Measurements from ENCODE around the gene SIGLEC12. TPM values are rescaled to one million over a fixed set of nuclear protein-coding genes. Genes with fewer than 3 reads are reported as not detected.

SIGLEC12 gene
- total RNA-seq, 2 donors from 2014 or later = 1.0 to 1.6 TPM

DNA sequence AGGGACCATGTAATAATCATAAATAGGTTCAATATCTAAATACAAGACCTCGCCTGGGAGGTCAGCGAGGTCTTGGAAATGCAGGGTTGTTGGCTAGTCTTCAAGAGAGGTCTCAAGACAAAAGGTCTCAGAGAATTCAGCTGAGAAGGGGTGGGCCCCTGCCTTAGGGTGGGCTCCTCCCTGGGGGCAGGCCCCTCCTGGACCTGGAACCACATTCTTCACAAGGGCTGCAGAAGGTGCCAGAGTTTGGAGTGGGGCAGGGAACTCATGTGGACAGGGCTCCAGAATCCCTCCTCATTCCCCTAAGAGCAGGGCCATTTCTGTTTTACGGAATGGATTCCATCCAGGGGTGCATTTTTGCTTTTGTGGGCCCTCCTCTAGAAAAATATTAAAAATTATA, 13.1 kb downstream of the SIGLEC12 start:
- H3K4me1 Mint-ChIP-seq (ENCODE audit: low read depth) = peaks cover 26% of the 10 kb centered on the region
- DNase-seq (no peak), ATAC-seq (replicated peaks in 1 of 2) (no peak)
- H3K4me3 Mint-ChIP-seq = no peak overlapping the region
- peaks cover 3 to 8% of the 10 kb centered on the region in 2 donors for H3K9me3 Mint-ChIP-seq
- peaks cover 39% of the 10 kb centered on the region for H3K27me3 Mint-ChIP-seq (ENCODE audit: low read depth)
- no peak overlapping the region for H3K27ac Mint-ChIP-seq
- peaks cover 2 to 4% of the 10 kb centered on the region in 2 donors for H3K36me3 Mint-ChIP-seq (ENCODE audit: insufficient read depth in 2 of 2)

DNA sequence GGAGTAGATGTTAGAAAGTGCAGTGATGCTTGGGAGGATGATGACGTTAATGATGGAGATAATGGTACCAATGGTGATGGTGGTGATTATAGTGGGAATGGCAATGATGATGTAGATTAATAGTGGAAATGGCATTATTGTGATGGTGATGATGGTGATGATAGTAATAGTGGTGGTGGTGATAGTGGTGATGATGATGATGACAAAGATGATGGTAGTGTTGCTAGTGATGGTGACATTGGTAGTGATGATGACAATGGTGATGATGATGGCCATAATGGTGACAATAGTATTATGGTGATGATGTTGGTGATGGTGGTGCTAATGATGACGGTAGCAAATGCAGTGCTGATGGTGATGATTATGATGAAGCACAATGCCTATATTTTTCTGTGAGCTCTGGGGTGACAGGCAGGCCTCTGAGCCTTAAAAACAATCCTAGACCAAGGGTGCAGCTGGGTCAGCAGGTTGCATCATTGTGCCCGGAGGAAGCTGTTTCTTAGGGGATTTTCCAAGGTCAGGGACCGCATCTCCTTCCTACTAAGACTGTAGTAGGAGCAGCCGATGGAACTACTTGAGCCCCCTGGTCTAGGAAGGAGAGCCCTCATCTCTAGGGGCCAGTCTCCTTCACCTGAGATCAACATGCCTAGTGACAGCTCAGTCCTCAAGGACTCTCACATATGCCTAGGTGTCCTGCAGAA, 15.5 kb downstream of the SIGLEC12 start:
- no peak overlapping the region for H3K27ac Mint-ChIP-seq
- peaks cover 20% of the 10 kb centered on the region for H3K4me1 Mint-ChIP-seq (ENCODE audit: low read depth)
- peaks cover 43% of the 10 kb centered on the region for H3K27me3 Mint-ChIP-seq (ENCODE audit: low read depth)
- peaks cover 3 to 6% of the 10 kb centered on the region in 2 donors for H3K9me3 Mint-ChIP-seq
- H3K4me3 Mint-ChIP-seq = no peak overlapping the region
- ATAC-seq (replicated peaks in 1 of 2) (no peak), DNase-seq (no peak)
- peaks cover under 1 to 4% of the 10 kb centered on the region in 2 donors for H3K36me3 Mint-ChIP-seq (ENCODE audit: insufficient read depth in 2 of 2)

DNA sequence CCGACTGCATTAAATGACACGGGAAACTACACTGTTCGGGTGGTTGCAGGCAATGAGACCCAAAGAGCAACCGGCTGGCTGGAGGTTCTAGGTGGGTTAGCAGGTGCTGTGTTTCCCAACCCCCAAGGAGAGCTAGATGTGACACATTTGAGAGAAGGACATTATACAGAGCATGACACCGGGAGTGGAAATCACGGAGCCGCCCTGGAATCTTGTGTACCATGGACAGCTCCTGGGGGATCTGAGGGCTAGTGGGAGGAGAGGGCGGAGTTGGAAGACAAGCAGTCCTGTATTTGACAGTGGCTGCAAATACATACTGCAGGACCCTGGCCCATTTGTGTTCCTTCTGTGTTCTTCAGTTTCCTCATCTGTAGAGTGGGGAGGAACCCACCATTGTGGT, 21.0 kb downstream of the SIGLEC12 start:
- Mint-ChIP-seq H3K4me3 (no peak overlapping the region), H3K36me3 (ENCODE audit: insufficient read depth in 2 of 2) (no peaks in the 10 kb centered on the region), H3K27ac (no peak overlapping the region), H3K4me1 (ENCODE audit: low read depth) (peaks cover 25% of the 10 kb centered on the region), H3K9me3 (peaks cover 0 to 2% of the 10 kb centered on the region in 2 donors), H3K27me3 (ENCODE audit: low read depth) (peaks cover 44% of the 10 kb centered on the region)
- DNase-seq = no peak
- ATAC-seq (replicated peaks in 1 of 2) = no peak

DNA sequence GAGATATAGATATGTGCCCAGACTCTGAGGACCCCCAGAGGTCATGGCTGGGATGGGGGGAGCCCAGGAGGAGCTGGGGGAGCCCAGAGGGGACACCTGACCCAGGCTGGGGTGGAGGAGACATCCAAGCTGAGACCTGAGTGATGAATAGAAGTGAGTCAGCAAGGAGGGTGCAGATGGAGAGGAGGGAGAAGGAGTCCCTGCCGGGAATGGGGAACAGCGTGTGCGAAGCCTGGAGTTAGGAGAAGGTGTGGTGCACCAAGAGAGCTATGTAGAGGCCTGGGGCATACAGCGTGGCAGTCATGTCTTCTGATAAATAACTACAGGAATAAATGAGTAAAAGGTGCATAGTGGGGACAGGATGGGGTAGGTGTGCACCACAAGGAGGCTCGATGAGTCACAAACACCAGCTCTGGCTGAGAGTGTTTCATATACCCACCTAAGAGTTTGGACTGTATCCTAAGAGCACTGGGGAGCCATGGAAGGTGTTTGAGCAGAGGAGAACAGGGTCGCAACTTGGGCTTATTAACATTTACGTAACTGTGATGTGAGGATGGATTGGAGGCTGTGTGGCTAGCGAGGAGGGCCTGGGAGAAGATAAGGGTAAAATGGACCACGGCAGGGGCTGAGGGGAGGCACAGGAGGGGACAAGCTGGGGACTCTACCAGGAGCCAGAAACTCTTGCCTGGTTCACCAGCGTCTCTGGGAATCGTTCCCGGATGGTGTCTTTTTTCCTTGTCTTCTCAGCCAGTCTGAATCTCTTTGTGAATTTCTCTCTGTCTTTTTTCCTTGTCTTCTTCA, 21.9 kb downstream of the SIGLEC12 start:
- H3K4me3 Mint-ChIP-seq = peak overlapping the region; percentile 5 to 25
- H3K9me3 Mint-ChIP-seq = peaks cover 0 to 2% of the 10 kb centered on the region in 2 donors
- H3K36me3 Mint-ChIP-seq (ENCODE audit: insufficient read depth in 2 of 2) = no peaks in the 10 kb centered on the region
- DNase-seq (peak; percentile 45 to 70), ATAC-seq (replicated peaks in 1 of 2) (peak; percentile 99)
- peaks cover 38% of the 10 kb centered on the region for H3K27me3 Mint-ChIP-seq (ENCODE audit: low read depth)
- peaks cover 27% of the 10 kb centered on the region for H3K4me1 Mint-ChIP-seq (ENCODE audit: low read depth)
- H3K27ac Mint-ChIP-seq = no peak overlapping the region

DNA sequence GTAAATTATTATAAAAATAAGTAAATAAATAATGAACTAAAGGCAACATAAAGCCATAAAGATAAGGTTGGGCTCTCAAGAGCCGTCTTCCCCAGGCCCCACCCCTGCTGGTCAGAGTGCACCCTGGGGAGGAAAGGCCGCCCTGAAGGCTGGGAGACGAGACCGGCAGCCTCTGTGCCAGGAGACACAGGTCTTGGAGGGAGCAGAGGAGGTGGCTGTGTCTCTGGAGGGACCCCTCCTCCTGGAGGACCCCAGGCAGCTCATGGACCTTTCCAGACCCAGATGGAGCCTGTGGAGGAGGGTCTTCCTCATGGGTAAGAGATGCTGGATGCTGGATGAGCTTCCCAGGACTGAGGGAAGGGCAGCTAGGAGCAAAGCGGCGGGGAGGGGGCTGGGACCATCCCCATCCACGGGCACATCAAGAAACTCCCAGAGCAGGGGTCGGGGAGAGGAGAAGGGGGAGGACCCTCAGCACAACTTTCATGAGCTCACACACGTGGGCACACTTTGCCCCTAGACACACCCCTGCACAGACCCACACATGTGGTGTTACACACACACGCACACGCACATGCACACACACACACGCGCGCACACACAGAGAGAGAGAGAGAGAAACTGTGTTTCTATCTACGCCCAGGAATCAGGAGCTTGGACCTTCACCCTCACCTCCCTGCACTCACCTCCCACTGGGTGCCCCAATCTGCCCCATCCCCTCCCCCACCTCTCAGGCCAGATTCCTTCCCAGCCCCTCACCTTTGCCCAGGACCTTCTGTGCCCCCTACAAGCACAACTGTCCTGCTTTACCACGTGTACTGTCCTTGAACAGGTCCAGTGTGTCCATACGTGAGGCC, 23.0 kb downstream of the SIGLEC12 start, which contains the start of gene CEACAM18:
Gene CEACAM18 (plus strand): TSS at position 159 of the 854 bp plus-strand sequence.
- H3K9me3 Mint-ChIP-seq = peaks cover 0 to 2% of the 10 kb centered on the region in 2 donors
- peaks cover 34% of the 10 kb centered on the region for H3K4me1 Mint-ChIP-seq (ENCODE audit: low read depth)
- peak within 1 kb of the TSS; percentile 5 to 25 for H3K4me3 Mint-ChIP-seq
- no peaks in the 10 kb centered on the region for H3K36me3 Mint-ChIP-seq (ENCODE audit: insufficient read depth in 2 of 2)
- ATAC-seq (replicated peaks in 1 of 2) = no peak
- H3K27me3 Mint-ChIP-seq (ENCODE audit: low read depth) = peaks cover 36% of the 10 kb centered on the region
- no peak for DNase-seq
- no peak within 1 kb of the TSS for H3K27ac Mint-ChIP-seq

DNA sequence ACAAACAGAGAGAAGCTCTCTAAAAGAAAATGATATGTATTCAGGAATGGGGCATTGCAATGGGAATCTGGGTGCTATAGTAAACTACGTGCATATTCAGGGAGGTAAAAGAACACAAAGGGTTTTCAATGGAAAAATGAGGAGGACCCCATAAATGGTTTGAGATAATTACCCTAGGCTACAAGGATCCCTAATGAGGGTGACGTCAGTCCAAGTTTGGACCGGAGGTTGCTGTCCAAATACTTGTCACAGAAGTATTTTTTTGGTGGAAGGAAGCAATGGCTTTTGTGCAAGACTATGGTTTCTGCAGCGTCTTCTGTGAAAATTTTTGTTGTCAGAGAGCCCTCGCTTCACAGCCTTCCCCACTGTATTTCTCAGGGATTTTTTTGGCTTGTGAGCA, 24.3 kb downstream of the SIGLEC12 start:
- DNase-seq (no peak), ATAC-seq (replicated peaks in 1 of 2) (no peak)
- Mint-ChIP-seq H3K4me1 (ENCODE audit: low read depth) (peaks cover 47% of the 10 kb centered on the region), H3K9me3 (peaks cover 0 to 2% of the 10 kb centered on the region in 2 donors), H3K27ac (no peak overlapping the region), H3K27me3 (ENCODE audit: low read depth) (peaks cover 28% of the 10 kb centered on the region), H3K36me3 (ENCODE audit: insufficient read depth in 2 of 2) (no peaks in the 10 kb centered on the region), H3K4me3 (no peak overlapping the region)

DNA sequence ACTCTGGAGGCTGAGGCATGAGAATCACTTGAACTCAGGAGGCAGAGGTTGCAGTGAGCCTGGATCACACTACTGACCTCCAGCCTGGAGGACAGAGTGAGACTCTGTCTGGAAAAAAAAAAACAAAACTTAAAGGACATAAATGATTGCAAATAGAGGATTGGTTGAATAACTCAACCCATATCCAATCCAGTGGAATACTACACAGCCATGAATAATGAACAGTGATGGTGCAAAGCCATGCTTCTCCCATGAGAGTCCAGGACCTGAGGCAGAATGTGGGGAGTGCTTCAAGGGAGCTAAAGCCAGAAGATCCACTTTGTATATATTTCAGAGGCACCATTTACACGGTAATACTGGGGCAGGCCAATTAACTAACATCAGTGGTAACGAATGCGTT, 25.4 kb downstream of the SIGLEC12 start:
- DNase-seq (no peak), ATAC-seq (replicated peaks in 1 of 2) (no peak)
- Mint-ChIP-seq H3K27me3 (ENCODE audit: low read depth) (peaks cover 16% of the 10 kb centered on the region), H3K9me3 (peaks cover 0 to 2% of the 10 kb centered on the region in 2 donors), H3K27ac (no peak overlapping the region), H3K36me3 (ENCODE audit: insufficient read depth in 2 of 2) (no peaks in the 10 kb centered on the region), H3K4me1 (ENCODE audit: low read depth) (peaks cover 54% of the 10 kb centered on the region), H3K4me3 (no peak overlapping the region)

DNA sequence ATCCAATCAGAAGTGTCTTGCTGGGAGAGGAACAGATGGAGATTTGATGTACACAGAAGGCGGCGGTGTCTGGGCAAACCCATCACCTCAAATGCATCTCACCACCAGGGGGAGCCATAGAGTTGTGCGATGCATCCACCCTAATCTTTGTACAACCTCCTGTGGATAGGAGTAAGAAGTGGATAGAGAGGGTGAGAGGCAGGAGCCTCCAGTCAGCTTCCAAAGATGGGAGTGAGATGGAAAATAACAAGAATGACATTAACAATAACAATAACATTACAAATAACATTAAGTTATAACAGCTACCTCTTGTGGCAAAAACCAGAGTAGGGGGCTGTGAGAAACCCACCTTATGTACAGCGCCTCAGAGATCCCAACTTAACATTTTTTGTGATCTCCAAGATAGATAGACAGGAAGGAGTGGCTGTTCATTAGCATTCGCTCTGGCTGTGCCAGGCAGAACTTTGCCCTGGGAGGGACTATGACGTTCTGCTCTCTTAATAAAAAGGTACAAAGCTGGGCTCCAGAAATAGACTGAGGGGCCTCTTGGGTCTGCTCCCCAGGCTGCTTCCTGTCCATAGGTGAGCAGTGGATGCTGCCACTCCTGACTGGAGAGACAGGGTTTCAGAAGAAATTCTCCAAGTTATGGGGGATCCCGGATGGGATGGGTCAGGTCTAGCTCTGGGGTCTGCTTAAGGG, 28.4 kb downstream of the SIGLEC12 start:
- Mint-ChIP-seq H3K9me3 (no peaks in the 10 kb centered on the region), H3K36me3 (ENCODE audit: insufficient read depth in 2 of 2) (no peaks in the 10 kb centered on the region), H3K27me3 (ENCODE audit: low read depth) (peaks cover 9% of the 10 kb centered on the region), H3K4me3 (peak overlapping the region; percentile 34 to 46), H3K27ac (peak overlapping the region; percentile 1), H3K4me1 (ENCODE audit: low read depth) (peaks cover 33% of the 10 kb centered on the region)
- ATAC-seq (replicated peaks in 1 of 2) = peak; percentile 89
- peak; percentile 87 to 91 for DNase-seq

DNA sequence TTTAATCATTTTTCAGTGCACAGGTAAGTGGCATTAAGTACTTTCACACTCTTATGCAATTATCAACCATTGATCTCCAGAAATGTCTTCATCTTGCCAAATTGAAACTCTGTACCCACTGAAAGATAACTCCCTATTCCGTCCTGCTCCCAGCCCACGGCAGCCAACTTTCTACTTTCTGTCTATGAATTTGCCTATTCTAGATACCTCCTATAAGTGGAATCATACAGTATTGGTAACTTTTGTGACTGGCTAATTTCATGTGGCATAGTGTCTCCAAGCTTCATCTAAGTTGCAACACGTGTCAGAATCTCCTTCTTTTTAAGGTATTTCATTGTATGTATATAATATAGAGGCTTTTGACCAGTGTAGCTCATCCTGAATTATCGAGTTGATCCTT, 29.0 kb downstream of the SIGLEC12 start:
- Mint-ChIP-seq H3K36me3 (ENCODE audit: insufficient read depth in 2 of 2) (no peaks in the 10 kb centered on the region), H3K27ac (peak overlapping the region; percentile 1), H3K4me1 (ENCODE audit: low read depth) (peaks cover 38% of the 10 kb centered on the region), H3K4me3 (peak overlapping the region; percentile 34 to 46), H3K27me3 (ENCODE audit: low read depth) (peaks cover 15% of the 10 kb centered on the region), H3K9me3 (no peaks in the 10 kb centered on the region)
- peak; percentile 20 to 32 for ATAC-seq (replicated peaks in 1 of 2)
- no peak for DNase-seq

DNA sequence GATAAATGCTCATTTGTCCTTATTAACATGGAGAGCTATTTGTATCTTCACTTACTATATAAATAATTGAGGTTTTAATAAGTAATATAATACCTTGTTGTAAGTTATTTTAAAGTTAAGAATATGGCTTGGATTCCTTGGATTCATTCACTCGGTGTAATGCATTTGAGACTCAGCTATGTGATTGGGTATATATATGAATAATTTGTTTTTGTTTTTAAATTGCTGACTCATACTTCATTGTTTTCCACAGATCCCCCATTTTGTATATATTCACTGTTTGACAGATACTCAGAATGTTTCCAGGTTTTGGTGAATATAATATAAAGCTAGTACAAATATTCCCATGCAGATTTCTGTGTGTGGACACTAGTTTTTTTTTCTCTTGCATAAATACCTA, 30.1 kb downstream of the SIGLEC12 start:
- no peak for DNase-seq
- peaks cover 46% of the 10 kb centered on the region for H3K4me1 Mint-ChIP-seq (ENCODE audit: low read depth)
- H3K36me3 Mint-ChIP-seq (ENCODE audit: insufficient read depth in 2 of 2) = no peaks in the 10 kb centered on the region
- H3K27ac Mint-ChIP-seq = no peak overlapping the region
- peaks cover 26% of the 10 kb centered on the region for H3K27me3 Mint-ChIP-seq (ENCODE audit: low read depth)
- ATAC-seq (replicated peaks in 1 of 2) = no peak
- no peak overlapping the region for H3K4me3 Mint-ChIP-seq
- no peaks in the 10 kb centered on the region for H3K9me3 Mint-ChIP-seq

DNA sequence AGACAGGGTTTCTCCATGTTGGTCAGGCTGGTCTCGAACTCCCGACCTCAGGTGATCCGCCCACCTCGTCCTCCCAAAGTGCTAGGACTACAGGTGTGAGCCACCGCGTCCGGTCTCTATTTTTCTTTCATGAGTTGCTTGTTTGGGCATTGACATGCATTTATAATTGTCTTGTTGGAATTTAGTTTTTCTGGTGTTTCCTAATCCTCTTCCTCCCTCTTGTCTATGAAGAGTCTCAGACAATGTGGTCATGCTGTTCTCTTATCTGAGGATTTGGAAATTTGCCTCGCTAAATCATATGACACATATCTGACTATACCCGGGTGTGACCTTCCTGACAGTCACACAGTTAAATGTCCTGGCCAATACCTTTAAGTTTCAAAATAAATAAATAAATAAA, 30.6 kb downstream of the SIGLEC12 start:
- H3K27ac Mint-ChIP-seq = no peak overlapping the region
- DNase-seq (no peak), ATAC-seq (replicated peaks in 1 of 2) (no peak)
- H3K36me3 Mint-ChIP-seq (ENCODE audit: insufficient read depth in 2 of 2) = no peaks in the 10 kb centered on the region
- no peaks in the 10 kb centered on the region for H3K9me3 Mint-ChIP-seq
- peaks cover 49% of the 10 kb centered on the region for H3K4me1 Mint-ChIP-seq (ENCODE audit: low read depth)
- no peak overlapping the region for H3K4me3 Mint-ChIP-seq
- peaks cover 31% of the 10 kb centered on the region for H3K27me3 Mint-ChIP-seq (ENCODE audit: low read depth)

DNA sequence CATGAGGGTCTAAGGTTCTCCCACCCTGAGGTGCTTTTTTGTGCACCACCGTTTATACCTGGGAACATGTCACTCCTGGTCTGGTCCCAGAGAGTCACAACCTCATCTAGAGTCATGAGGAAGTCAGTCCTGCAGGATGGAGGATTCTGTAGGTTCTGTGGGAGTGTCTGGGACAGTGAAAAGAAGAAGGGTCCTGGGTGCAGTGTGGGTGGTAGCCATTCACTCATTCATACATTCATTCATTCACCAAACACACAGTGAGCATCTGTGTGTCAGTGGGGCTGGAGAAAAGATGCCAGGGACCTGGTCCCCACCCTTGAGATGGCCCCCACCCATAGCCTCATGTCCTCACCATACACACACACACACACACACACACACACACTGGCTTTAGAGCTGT, 32.0 kb downstream of the SIGLEC12 start:
- Mint-ChIP-seq H3K27me3 (ENCODE audit: low read depth) (peaks cover 42% of the 10 kb centered on the region), H3K4me3 (no peak overlapping the region), H3K4me1 (ENCODE audit: low read depth) (peaks cover 50% of the 10 kb centered on the region), H3K27ac (no peak overlapping the region), H3K36me3 (ENCODE audit: insufficient read depth in 2 of 2) (no peaks in the 10 kb centered on the region), H3K9me3 (no peaks in the 10 kb centered on the region)
- ATAC-seq (replicated peaks in 1 of 2) = no peak
- no peak for DNase-seq
